Daoy (cell line): ENCODE data around the gene HLA-A. TPM values are rescaled to one million over a fixed set of nuclear protein-coding genes. Genes with fewer than 3 reads are reported as not detected.

ENCODE experiments used
- DNase-seq: peaks from one replicate; pipeline ENCODE4 v3.0.0-alpha.2; 2015; ENCODE audit warnings: low read depth
- total RNA-seq: library from RNA; depleted of rRNA; stranded (reverse); fragments of >200 nt; shearing (Covaris generic); gene quantifications from 2 replicates; pipeline ENCODE4 v1.2.3, GENCODE V29; 2014; rRNA removed

Gene HLA-A
- total RNA-seq, 1 experiment from 2014 or later = 324 TPM

- no peak for DNase-seq
Measured at GRCh38 chr6:29986179-29986781, 43.9 kb downstream of the HLA-A start.

GRCh38 chr6:29989211-29989610, 46.9 kb downstream of the HLA-A start:
- no peak for DNase-seq

GRCh38 chr6:29990931-29991330, 48.6 kb downstream of the HLA-A start:
- DNase-seq = no peak

- peak; percentile 43 for DNase-seq
Measured at GRCh38 chr6:29992807-29993206, 50.5 kb downstream of the HLA-A start.

GRCh38 chr6:29994826-29995225, 52.5 kb downstream of the HLA-A start:
- DNase-seq = no peak

- DNase-seq = peak; percentile 31
Measured at GRCh38 chr6:29995340-29995777, 53.0 kb downstream of the HLA-A start.

Other genes with a start within 250 kb of the HLA-A start
- 19.9 and 21.8 TPM in 2 replicates for gene HLA-F, start 219.1 kb upstream of the HLA-A start, total RNA-seq
- not detected in 2 replicates for gene HLA-G, start 114.7 kb upstream of the HLA-A start, total RNA-seq
- gene POLR1H, start 118.7 kb downstream of the HLA-A start, total RNA-seq = 39.4 and 57.7 TPM in 2 replicates
- 77.2 and 79.0 TPM in 2 replicates for gene PPP1R11, start 124.7 kb downstream of the HLA-A start, total RNA-seq
- 0.57 TPM in 1 of 2 replicates, not detected in the other for gene RNF39, start 133.2 kb downstream of the HLA-A start, total RNA-seq
- gene TRIM31, start 170.6 kb downstream of the HLA-A start, total RNA-seq = 0.11 TPM in 1 of 2 replicates, not detected in the other
- gene TRIM40, start 193.6 kb downstream of the HLA-A start, total RNA-seq = not detected in 2 replicates
- not detected in 2 replicates for gene TRIM10, start 218.7 kb downstream of the HLA-A start, total RNA-seq
- 0.86 TPM in 1 of 2 replicates, not detected in the other for gene TRIM15, start 221.0 kb downstream of the HLA-A start, total RNA-seq